Fibroblast of lung (primary cell): Measurements from ENCODE around the gene TLR1.
"Not testable (repeated sequence)": the region's sequence is repeated elsewhere in the genome, so short reads cannot be mapped to it uniquely, and the experiment has no call there.

Source experiments
- CTCF ChIP-seq, 2 donors: IDR thresholded peaks in 1 of 2; conservative IDR thresholded peaks in 1 of 2; 1 replicate in 1 of 2; 2 replicates in 1 of 2; pipeline ENCODE4 v1.5.1; 2011 to 2012; ENCODE audit warnings: low read length in 2 of 2, control low read depth in 1 of 2, inconsistent platforms in 1 of 2, low read depth in 1 of 2, mild to moderate bottlenecking in 1 of 2
- EZH2 ChIP-seq: IDR thresholded peaks from 2 replicates; pipeline ENCODE4 v1.5.1; 2012; ENCODE audit warnings: low read length, control low read depth, mild to moderate bottlenecking; ENCODE audit errors: missing control alignments

- TF ChIP-seq CTCF (conservative IDR thresholded peaks at IDR 0.05 in 1 of 2, IDR thresholded peaks at IDR 0.05 in 1 of 2; ENCODE audit: low read depth in 1 of 2, low read length in 2 of 2); EZH2: not testable (repeated sequence)
These were observed 2.9 kb upstream of the TLR1 start for GRCh38 chr4:38807462-38807861.
